PFSK-1 (cell line): Measurements from ENCODE around the gene ZNF541.

Experiments used
- FOXP2 ChIP-seq: optimal IDR thresholded peaks from 2 replicates; pipeline ENCODE3; 2011; ENCODE audit warnings: borderline replicate concordance, control low read depth, inconsistent platforms; ENCODE audit not compliant: insufficient read depth; ENCODE audit errors: extremely low read length, extremely low read depth
- POLR2AphosphoS5 ChIP-seq: IDR thresholded peaks from 2 replicates; pipeline ENCODE4 v1.6.1; 2012; ENCODE audit warnings: low read depth, mild to moderate bottlenecking, control low read depth, low read length, moderate library complexity
- TAF1 ChIP-seq: IDR thresholded peaks from 2 replicates; pipeline ENCODE4 v1.6.1; 2012; ENCODE audit warnings: low read length, control low read depth, borderline replicate concordance; ENCODE audit not compliant: insufficient read depth
- TF ChIP-seq, protein P1 (sequence below), 2 experiments: IDR thresholded peaks; 2 replicates each; pipeline versions ENCODE4 v1.6.1 to v1.8.0; 2011 to 2012; ENCODE audit warnings: low read depth in 2 of 2, low read length in 2 of 2, control low read depth in 1 of 2, inconsistent platforms in 1 of 2, mild to moderate bottlenecking in 1 of 2, moderate library complexity in 1 of 2; ENCODE audit not compliant: insufficient read depth in 1 of 2

DNA sequence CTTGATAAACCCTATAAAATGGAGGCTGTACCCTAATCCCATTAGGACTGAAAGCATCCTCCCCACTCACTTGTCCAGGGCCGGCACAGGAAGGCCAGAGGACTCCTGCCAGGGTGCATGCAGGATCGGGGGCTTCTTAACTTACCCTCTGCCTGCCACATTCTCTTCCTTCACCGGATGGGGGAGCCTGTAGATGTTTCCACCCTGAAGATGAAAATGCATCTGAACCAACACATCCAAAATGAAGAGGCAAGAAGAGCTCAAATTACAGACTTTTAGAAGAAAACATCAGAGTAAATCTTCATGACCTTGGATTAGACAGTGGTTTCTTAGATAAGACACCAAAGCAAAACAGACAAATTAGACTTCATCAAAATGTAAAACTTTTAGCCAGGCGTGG is 32.2 kb downstream of the ZNF541 start:
- TF ChIP-seq, protein P1, sequence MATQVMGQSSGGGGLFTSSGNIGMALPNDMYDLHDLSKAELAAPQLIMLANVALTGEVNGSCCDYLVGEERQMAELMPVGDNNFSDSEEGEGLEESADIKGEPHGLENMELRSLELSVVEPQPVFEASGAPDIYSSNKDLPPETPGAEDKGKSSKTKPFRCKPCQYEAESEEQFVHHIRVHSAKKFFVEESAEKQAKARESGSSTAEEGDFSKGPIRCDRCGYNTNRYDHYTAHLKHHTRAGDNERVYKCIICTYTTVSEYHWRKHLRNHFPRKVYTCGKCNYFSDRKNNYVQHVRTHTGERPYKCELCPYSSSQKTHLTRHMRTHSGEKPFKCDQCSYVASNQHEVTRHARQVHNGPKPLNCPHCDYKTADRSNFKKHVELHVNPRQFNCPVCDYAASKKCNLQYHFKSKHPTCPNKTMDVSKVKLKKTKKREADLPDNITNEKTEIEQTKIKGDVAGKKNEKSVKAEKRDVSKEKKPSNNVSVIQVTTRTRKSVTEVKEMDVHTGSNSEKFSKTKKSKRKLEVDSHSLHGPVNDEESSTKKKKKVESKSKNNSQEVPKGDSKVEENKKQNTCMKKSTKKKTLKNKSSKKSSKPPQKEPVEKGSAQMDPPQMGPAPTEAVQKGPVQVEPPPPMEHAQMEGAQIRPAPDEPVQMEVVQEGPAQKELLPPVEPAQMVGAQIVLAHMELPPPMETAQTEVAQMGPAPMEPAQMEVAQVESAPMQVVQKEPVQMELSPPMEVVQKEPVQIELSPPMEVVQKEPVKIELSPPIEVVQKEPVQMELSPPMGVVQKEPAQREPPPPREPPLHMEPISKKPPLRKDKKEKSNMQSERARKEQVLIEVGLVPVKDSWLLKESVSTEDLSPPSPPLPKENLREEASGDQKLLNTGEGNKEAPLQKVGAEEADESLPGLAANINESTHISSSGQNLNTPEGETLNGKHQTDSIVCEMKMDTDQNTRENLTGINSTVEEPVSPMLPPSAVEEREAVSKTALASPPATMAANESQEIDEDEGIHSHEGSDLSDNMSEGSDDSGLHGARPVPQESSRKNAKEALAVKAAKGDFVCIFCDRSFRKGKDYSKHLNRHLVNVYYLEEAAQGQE (IDR thresholded peaks at IDR 0.05; ENCODE audit: insufficient read depth in 1 of 2, low read depth in 2 of 2, low read length in 2 of 2), result no peak
- TF ChIP-seq POLR2AphosphoS5 (no peak), TAF1 (no peak), FOXP2 (no peak)
